HepG2 (cell line): ENCODE results near the gene DNTTIP2. TPM values are rescaled to one million over a fixed set of nuclear protein-coding genes. Genes with fewer than 3 reads are reported as not detected.

Experiments
- CREB3 ChIP-seq: sonication (generic); formaldehyde crosslinking; IDR thresholded peaks from 2 replicates; pipeline ENCODE4 v1.5.0; 2020; ENCODE audit warnings: missing genetic modification reagents
- GATAD1 ChIP-seq: IDR thresholded peaks from 2 replicates; pipeline ENCODE4 v1.6.1; 2016; ENCODE audit warnings: missing genetic modification reagents, missing compliant biosample characterization
- HCFC1 ChIP-seq: fragments of 150-350 bp; IDR thresholded peaks from 2 replicates; pipeline ENCODE4 v1.6.1; 2014; ENCODE audit warnings: low read depth, low read length
- HNRNPL ChIP-seq: fragments of 200-400 bp; formaldehyde crosslinking; IDR thresholded peaks from 2 replicates; pipeline ENCODE4 v1.6.1; 2017; ENCODE audit warnings: mild to moderate bottlenecking, low read depth, low read length
- JDP2 ChIP-seq: sonication (generic); formaldehyde crosslinking; IDR thresholded peaks from 2 replicates; pipeline ENCODE4 v1.8.1; 2022; ENCODE audit warnings: missing genetic modification reagents, borderline replicate concordance
- KAT2B ChIP-seq: fragments of 150-350 bp; IDR thresholded peaks from 2 replicates; pipeline ENCODE4 v1.6.1; 2014; ENCODE audit warnings: low read depth, low read length, borderline replicate concordance
- KDM5A ChIP-seq: fragments of 200-600 bp; sonication (generic); IDR thresholded peaks from 2 replicates; pipeline ENCODE4 v1.7.0; 2018; ENCODE audit warnings: antibody characterized with exemption, mild to moderate bottlenecking, low read length, borderline replicate concordance
- MBD4 ChIP-seq: IDR thresholded peaks from 2 replicates; pipeline ENCODE4 v1.6.1; 2012; ENCODE audit warnings: low read length, inconsistent platforms, borderline replicate concordance
- SOX5 ChIP-seq: IDR thresholded peaks from 2 replicates; pipeline ENCODE4 v1.6.1; 2016; ENCODE audit warnings: borderline replicate concordance
- YY1 ChIP-seq: IDR thresholded peaks from 2 replicates; pipeline ENCODE4 v1.6.1; 2011; ENCODE audit warnings: low read length, low read depth, moderate library complexity, mild to moderate bottlenecking; ENCODE audit not compliant: insufficient read depth, insufficient replicate concordance
- ZBTB40 ChIP-seq, 2 experiments: fragments of 450-650 bp in 1 of 2; sonication (generic) in 1 of 2; formaldehyde crosslinking in 1 of 2; IDR thresholded peaks; 2 replicates each; pipeline versions ENCODE4 v1.6.1 to v1.8.0; 2016 to 2022; ENCODE audit warnings: antibody characterized with exemption in 1 of 2, mild to moderate bottlenecking in 1 of 2, missing genetic modification reagents in 1 of 2
- ZMYM2 ChIP-seq: sonication (generic); formaldehyde crosslinking; IDR thresholded peaks from 2 replicates; pipeline ENCODE4 v1.8.0; 2022; ENCODE audit warnings: mild to moderate bottlenecking, missing genetic modification reagents
- ZNF230 ChIP-seq: sonication (generic); formaldehyde crosslinking; IDR thresholded peaks from 2 replicates; pipeline ENCODE4 v1.4.0; 2020; ENCODE audit warnings: mild to moderate bottlenecking, missing genetic modification reagents
- polyA plus RNA-seq, 8 experiments: library from polyadenylated mRNA; depleted of rRNA in 3 of 8; stranded (reverse) in 7 of 8; unstranded in 1 of 8; fragments of >200 nt; fragmentation: Illumina TruSeq in 4 of 8; extraction: Trizol in 4 of 8; gene quantifications; 2 replicates each; pipeline versions ENCODE4 v1.2.1 to v1.2.3, GENCODE V29; 2011 to 2016; ENCODE audit warnings: low read depth in 4 of 8, missing spikeins in 1 of 8, mixed read lengths in 1 of 8; ENCODE audit not compliant: insufficient read depth in 1 of 8
- total RNA-seq, 5 experiments: library from RNA; depleted of rRNA; stranded (reverse); fragments of >200 nt; fragmentation: Illumina TruSeq; extraction: Trizol; gene quantifications; 2 replicates each; pipeline ENCODE4 v1.2.3, GENCODE V29; 2016; ENCODE audit warnings: low read depth in 1 of 5
- TF ChIP-seq, protein P1 (sequence below): sonication (generic); formaldehyde crosslinking; IDR thresholded peaks from 2 replicates; pipeline ENCODE4 v1.8.0; 2022; ENCODE audit warnings: low read depth, missing genetic modification reagents
- TF ChIP-seq, protein P2 (sequence below): sonication (generic); formaldehyde crosslinking; IDR thresholded peaks from 2 replicates; pipeline ENCODE4 v1.4.0; 2020; ENCODE audit warnings: missing genetic modification reagents, borderline replicate concordance

Gene DNTTIP2
- total and polyA plus RNA-seq, 2 of the 13 experiments (the other 11 are each of a cell fraction or from before 2014, with no cell fraction given), result 11.4 to 63.3 TPM

GRCh38 chr1:93846206-93846991 is 32.6 kb downstream of the DNTTIP2 start (continued):
- TF ChIP-seq ZNF230 (CRISPR knock-in tag), result no peak
- TF ChIP-seq, protein P1, sequence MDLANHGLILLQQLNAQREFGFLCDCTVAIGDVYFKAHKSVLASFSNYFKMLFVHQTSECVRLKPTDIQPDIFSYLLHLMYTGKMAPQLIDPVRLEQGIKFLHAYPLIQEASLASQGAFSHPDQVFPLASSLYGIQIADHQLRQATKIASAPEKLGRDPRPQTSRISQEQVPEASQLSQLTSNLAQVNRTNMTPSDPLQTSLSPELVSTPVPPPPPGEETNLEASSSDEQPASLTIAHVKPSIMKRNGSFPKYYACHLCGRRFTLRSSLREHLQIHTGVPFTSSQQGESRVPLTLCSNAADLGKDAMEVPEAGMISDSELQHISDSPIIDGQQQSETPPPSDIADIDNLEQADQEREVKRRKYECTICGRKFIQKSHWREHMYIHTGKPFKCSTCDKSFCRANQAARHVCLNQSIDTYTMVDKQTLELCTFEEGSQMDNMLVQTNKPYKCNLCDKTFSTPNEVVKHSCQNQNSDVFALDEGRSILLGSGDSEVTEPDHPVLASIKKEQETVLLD (CRISPR knock-in tag), result peak; percentile 57; the same call in 1 of the 2 replicates
- no peak; the same call in 1 of the 2 replicates for TF ChIP-seq GATAD1
- TF ChIP-seq, protein P2, sequence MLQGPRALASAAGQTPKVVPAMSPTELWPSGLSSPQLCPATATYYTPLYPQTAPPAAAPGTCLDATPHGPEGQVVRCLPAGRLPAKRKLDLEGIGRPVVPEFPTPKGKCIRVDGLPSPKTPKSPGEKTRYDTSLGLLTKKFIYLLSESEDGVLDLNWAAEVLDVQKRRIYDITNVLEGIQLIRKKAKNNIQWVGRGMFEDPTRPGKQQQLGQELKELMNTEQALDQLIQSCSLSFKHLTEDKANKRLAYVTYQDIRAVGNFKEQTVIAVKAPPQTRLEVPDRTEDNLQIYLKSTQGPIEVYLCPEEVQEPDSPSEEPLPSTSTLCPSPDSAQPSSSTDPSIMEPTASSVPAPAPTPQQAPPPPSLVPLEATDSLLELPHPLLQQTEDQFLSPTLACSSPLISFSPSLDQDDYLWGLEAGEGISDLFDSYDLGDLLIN, result no peak
- TF ChIP-seq YY1, result peak; percentile 56
- TF ChIP-seq SOX5 (CRISPR knock-in tag), result no peak; the same call in 1 of the 2 replicates
- TF ChIP-seq CREB3, result no peak
- TF ChIP-seq ZBTB40 (IDR thresholded peaks at IDR 0.05), result no peak
- TF ChIP-seq ZBTB40 (CRISPR knock-in tag; IDR thresholded peaks at IDR 0.05), result no peak; the same call in 1 of the 2 replicates
- TF ChIP-seq JDP2 (CRISPR knock-in tag), result no peak
- no peak for TF ChIP-seq HCFC1
- TF ChIP-seq HNRNPL, result peak; percentile 72; the same call in 1 of the 2 replicates
- TF ChIP-seq ZMYM2, result 0 out of 2 replicates have a peak, but pooled peaks have one; percentile 17
- no peak for TF ChIP-seq MBD4
- TF ChIP-seq KAT2B, result no peak
- 0 out of 2 replicates have a peak, but pooled peaks have one; percentile 15 for TF ChIP-seq KDM5A
